ENCODE results near the gene GPANK1.

Gene GPANK1

DNA sequence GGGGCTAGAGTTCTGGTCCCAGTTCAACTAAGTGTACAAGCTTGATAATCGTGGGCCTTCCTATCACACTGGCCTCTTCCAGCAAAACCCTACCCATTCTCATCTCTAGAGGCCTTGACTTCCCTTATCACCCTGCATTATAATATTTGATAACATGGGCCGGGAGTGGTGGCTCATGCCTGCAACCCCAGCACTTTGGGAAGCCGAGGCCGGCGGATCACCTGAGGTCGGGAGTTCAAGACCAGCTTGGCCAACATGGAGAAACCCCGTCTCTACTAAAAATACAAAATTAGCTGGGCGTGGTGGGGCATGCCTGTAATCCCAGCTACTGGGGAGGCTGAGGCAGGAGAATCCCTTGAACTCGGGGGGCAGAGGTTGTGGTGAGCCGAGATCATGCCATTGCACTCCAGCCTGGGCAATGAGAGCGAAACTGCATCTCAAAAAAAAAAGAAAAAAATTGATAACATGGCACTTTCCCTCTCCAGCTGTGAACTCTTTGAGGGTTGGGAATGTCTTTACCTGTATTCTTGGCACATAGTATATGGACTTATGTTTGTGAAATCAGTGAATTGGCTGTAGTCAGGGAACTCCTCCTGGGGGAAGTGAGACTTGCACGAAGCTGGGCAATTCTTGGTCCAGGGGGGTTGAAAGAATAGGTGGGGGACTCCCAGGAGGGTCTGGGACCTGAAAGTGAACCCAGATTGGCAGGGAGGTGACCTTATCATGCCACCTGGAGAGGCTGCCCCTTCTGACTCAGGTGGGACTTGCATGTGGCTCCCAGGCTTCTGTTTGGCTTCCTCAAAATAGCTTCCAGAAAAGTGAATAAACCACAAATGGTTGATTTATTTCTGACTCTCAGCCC is 3.3 kb downstream of the GPANK1 start:
- DNase-seq, result no peak

DNA sequence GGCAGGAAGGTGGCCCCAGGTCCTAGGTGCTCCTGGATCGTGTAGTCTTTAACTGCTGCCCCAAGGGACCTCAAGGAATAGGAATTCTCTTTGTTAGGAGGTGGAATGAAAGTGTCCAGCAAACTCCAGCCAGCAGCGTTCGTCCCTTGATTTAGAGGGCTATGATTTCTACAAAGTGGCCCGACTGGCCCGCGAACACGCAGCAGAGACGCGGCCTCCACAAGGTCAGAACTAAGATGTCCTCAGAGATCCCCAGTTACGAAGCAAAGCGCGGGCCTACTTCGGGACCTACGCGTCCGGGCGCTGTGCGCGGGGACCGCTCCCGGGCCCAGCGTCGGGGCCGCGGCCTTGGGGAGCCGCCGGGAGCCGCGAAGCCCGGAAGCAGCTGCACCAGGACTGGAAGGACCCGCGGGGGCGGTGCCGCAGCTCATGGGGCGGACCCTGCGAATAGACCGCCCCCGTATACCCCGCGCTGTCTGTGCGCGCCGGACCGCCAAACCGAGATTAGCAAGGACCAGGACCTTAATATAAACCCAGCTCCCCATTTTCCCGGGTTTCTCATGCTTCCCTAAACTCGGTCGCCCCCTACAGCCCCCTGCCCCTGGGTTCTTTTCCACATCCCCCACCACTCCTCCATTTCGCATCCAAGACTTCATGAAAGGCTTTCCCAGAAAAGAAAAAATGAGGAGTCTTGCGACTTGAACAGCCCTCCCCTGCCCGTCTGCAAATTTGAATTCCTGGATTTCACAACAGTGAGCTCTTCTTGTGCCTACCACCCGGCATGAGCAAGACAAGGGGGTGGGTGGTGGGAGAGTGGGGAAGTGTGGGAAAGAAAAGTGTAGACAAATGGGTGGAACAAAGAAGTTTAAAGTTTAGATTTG is 4.2 kb downstream of the GPANK1 start, which contains the start of gene C6orf47:
TSS of gene C6orf47 (minus strand) at position 398 of the 881 bp plus-strand sequence. CDS start 831 bp downstream, outside the sequence.
- peak; percentile 67 for DNase-seq

DNA sequence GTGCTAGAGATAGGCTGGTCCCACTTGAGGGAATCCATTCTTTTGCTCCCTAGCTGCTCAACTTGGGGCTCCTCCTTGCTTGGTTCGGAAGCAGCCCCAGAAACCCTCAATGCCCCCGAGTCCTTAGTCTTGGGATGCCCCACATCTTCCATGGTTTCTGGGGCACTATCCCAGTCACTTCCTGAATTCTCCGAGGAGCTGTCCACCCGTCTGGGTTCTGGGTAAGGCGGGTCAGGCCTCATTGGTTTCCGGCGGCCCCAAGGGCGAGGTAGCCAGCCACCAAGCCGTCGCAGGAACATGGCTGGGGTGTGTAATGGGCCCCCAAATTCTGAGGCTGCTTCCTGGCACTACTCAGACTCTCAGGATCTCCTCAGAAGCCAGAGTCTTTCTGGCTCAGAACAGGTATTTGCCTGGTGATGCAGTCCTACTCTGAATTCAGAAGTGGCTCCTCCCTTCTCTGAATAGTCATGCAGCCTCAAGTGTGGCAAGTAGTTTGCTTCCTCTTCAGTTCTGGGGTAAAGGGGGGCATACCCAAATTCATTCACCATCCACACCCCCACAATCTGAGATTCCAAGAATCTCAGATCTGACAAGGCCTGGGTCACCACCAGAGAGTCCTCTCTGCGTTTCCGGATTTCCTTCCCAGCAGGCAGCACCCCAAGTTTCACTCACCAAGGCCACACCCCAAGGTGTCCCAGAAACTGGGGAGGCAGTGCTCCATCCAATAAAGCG is 5.0 kb downstream of the GPANK1 start:
- DNase-seq, result peak; percentile 16

DNA sequence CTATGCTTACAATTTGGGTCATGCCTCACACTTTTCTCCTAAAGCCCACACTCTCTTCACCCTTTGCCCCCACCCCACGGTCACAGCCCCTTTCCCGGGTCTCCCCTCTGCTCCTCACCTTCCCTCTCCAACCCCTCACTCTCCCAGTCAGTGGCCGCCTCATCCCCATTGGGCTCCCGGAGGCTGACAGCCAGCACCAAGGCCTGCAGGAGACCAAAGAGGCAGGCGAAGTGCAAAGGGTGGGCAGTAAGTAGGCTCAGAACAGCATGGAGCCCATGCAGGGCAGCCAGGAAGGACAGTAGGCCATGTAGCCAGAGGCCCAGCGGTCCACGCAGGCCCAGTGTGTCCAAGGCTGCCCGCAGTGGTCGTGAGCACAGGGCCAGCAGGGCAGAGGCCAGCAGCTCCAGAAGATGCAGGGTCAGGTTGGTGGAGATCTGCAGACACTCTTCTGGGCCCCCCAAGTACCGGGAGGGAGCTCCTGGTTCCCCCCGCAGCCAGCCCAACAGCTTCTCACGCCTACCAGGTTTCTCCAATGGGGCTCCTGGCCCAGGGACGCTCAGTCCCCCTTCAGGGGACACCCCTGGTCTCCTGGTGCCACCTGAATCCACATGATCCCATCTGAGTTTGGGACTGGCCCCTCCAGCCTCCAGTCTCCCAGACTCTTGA is 5.7 kb downstream of the GPANK1 start:
- DNase-seq, result no peak

DNA sequence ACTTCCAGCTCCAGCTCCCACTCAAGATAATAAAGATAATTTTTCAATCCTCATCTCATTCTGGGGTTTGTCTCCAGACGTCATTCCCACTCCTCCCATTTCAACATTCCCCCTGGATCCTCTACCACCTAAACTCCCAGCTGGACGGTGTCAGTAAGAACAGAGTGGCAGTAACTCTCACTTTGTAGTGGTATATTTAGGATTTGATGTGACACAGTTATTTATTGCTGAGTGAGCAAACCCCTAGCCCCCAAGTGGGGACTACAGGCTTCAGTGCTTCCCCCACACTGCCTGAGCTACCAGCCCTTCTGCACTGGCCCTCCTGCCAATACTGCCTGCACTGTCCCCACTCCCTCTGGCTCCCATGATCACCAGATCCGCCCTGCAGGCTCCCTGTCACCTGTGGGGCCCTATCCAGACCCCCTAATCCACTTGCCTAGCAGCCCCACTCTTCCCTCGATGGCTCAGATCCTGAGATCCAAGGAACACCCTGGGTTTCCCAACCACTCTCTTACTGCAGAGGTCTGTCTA is 6.6 kb downstream of the GPANK1 start:
- DNase-seq, result no peak

DNA sequence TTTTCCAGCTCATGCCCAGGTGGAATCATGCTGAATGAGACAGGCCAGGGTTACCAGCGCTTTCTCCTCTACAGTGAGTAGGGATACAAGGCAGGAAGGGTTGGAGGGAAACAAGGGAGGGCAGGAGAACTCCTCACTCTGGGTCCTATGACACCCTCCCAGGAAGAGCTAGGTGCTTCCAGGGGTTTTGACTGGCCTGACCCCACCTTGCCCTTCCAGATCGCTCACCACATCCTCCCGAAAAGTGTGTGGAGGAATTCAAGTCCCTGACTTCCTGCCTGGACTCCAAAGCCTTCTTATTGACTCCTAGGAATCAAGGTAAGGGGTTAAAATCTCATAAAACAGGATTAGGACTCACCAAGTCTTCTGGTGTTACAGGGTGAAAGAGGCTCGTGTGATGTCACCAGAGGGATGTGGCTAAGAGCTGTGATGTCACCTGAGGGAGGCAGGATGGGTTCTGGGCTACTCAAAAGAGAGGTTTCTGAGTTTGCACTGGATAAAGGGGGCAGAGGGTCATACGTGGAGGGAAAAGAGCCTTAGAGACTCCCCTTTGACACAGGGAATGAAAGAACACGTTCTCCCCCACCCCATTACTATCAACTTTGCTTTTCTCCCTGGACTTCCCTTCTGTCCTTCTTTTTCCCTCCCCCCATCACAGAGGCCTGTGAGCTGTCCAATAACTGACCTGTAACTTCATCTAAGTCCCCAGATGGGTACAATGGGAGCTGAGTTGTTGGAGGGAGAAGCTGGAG is 7.2 kb downstream of the GPANK1 start:
- DNase-seq, result no peak

DNA sequence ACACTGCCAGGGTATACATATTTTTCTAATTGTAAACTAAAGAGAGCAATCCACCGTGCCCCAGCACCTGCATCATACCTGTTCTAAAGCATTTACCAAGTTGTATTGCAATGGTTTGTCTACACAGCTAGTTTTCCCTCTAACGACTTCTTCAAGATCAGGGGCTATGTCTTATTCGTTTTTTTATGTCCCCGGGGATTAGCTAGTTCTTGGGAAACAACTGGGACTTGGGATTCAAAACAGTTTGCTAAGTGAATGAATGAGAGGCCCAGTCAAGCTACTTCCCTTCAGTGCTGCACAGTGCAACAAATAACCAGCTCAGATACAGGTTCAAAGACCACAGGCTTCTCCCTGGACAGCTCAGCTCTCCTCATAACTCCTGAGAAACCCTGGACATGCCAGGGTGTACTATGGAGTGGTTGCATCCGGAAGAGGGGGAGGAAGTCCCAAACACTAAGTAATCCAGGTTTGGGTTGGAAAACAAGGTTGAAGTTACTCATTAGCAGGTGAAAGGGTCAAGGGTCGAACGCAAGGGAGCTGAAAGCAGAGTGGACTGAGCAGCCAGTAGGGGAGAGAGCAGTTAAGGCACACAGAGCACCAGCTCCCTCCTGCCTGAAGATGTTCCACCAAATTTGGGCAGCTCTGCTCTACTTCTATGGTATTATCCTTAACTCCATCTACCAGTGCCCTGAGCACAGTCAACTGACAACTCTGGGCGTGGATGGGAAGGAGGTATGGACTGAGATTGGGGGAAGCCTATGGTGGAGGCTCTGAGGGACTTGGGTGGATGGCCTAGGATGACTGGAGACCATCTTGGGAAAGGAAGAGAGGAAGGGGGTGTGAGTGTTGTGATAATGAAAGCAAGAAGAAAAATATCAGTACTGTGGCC is 9.2 kb downstream of the GPANK1 start, which contains the start of gene APOM:
TSS of gene APOM (plus strand) at position 546 of the 889 bp plus-strand sequence. CDS start at position 619, 73 bp downstream.
- no peak for DNase-seq

DNA sequence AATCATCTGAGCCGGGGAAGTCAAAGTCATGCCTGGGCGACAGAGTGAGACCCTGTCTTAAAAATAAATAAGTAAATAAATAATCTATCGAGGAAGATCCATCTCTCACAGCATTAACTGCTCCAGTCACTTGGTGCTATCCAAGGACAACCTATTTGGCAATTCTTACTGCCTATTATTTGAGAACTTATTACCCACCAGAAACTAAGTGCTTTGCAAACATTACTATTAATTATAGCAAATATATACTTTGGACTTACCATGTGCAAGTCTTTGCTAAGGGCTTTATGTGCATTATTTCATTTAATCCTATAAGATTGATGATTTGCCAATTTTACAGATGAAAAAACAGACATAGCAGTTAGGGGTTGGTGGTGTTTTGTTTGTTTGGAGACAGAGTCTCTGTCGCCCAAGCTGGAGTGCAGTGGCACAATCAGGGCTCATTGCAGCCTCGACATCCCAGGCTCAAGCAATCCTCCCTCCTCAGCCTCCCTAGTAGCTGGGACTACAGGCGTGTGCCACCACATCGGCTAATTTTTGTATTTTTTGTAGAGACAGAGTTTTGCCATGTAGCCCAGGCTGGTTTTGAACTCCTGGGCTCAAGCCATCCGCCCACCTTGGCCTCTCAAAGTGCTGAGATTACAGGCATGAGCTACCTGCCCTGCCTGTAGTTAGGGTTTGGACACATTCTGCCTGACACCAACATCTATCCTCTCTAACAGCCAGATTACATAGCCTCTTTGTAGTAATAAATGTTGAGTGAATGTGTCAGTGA is 10.0 kb downstream of the GPANK1 start:
- no peak for DNase-seq

DNA sequence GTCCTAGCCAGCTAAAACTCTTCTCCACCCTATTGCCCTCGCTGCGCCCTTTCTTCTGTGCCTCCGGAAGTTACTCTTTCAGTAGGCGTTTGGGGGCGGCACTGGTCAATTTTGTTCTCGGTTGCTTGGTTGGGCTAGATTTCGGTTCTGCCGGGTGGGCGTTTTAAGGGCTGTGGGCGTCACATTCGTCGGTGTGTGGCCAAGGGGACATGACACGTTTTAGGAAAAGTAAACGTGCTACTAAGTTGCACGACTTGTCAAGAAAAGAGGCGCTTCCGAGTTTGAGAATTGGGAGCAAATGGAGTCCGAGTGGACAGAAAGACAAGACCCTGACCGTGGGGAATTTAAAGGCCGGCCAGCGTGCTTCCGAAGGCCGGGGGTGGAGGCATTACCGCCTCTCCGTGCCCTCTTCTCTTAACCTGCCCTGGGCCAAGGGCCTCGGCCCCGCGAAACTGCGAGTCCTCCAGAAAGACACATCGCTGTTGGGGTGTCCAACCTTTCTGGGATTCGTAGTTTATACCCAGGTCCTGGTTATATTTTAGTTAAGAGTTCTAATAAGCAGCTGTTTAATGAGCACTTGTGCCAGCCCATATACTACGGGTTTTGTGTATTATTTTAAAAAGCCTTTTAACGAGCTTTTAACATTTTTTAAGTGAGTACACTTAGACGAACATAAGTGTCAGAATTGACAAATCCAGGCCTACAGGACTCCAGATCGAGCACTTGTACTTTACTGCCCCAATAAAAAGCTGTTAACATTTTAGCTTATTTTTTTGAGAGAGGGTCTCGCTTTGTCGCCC is 11.7 kb downstream of the GPANK1 start:
- DNase-seq, result no peak

DNA sequence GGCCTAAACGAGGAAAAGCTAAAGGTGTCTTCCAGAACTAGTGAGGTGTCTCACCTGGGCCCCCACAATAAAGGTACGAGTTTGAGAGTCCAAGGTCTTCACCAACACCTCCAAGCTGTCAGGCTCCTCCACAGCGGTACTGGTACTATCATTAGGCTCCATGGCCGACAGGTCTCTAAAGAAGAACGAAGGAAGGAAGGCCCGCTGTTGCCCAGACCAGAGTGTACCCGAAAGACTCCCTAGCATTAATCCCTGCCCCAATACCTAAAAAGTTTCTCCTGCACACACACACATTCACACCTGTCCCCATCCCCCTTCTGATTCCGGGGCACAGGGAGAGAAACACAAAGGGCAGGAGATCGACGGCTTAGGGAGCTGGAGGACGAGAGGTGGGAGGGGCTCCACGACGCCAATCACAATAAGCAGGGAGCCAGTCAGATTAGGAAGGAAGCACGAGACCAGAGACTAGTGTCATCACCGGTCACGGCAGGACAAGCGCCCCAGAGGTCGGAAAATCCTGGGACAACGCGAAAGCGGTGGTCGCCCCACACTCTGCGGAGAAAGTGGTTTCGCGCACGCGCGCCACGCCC is 13.1 kb downstream of the GPANK1 start:
- peak; percentile 65 for DNase-seq

DNA sequence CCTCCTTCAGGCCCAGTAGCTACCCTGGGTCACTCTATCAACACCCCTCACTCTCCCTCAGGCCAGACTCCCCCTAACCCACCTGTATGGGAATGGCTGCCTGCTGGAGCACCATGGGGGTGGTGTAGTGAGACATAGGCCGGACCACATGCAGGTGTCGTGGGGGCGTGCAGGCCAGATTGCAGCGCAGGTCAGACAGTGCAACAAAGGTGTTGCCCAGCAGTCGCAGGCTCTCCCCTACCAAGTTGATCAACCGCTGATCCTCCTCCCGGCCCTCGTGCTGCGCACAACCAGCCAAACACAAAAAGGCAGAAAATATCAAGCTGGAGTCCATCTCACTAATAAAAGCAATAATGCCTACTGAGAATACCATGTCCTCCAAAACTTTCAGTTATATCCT is 19.5 kb downstream of the GPANK1 start:
- no peak for DNase-seq

DNA sequence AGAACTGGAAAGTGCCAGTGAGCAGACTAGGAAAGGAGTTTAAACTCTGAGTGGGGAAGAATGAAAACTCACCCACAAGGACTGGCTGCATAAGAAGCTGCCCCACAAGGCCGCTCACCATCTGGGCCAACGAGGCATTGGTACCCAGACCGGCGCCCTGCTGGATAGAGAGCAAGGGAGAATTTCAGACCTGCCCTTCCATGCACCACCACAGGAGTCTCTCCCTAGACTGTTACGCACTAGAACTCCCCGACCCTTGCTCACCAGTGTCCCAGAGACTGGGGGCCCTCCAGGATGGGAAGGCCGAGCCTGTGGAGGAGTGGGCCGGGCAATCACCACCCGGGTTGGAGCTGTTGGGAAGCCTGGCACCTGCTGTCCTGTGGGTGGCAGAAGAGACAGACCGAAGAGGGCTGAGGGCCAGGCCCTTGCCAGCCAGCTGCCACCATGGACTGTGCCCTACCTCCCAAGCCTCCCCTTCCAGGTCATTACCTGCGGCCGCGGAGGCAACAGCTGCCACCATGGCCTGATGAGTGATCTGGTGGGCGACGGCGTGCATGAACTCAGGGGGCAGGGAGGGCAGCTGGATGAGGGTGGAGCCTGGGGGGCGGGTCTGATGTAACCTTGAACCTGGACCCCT is 20.9 kb downstream of the GPANK1 start:
- no peak for DNase-seq

DNA sequence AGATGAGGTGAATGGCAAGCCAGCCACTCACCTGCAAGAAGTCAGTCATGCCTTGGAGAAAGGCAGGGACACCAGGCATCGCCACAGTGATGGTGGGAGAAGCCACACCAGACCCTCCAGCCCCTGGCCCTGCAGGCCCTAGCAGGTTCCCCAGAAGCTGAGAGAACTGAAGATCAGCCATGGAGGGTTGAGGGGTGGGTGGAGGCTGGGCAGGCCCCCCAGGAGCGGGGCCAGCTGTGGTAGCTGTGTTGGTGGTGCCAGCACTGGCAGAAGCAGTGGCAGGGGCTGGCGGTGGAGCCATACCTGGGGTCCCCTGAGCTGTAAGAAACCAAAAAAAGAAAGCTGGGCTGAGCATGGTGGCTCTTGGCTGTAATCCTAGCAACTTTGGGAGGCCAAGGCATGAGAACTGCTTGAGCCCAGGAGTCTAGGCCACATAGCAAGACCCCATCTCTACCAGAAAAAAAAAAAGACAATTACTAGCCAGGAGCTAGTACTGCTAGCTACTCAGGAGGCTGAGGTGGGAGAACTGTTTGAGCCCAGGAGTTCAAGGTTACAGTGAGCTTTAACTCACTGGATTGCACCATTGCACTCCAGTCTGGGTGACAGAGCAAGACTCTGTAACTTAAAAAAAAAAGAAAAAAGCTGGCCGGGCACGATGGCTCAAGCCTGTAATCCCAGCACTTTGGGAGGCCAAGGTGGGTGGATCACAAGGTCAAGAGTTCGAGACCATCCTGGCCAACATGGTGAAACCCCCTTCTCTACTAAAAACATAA is 21.8 kb downstream of the GPANK1 start:
- DNase-seq, result no peak

DNA sequence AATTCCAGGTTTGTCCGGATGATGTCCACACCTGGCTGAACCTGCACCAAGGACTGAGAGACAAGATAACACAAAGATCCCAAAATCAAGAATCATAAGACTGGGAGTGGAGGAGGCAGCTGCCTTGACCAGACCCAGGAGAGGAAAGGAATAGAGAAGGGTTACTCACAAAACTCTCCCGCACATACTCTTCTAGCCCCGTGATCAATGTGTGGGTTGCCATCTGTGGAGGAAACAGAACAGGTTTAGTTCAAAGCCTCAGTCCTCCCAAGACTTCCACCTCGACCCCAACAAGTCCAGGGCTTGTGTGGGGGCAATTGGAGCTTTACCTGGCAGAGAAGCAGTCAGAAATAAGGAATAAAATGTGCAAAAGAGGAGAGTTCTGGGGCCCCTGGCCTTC is 23.4 kb downstream of the GPANK1 start:
- DNase-seq, result no peak

DNA sequence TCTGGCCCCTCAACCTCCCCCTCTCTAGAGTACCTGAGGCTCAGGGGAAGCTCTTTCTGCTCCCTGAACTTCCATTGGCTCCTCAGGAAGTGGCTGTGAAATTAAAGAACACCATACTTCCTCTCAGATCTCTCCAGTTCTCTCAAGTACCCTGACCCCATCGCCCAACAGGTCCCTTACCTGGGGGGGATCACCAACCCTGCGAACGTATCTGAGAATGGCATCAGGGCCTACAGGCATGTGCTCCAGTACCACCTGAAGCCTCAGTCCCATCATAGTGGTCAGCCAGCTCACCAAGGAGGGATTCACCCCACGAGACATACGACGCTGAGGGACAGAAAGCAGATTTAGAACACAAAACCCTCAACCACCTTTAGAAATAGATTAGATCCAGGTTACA is 24.2 kb downstream of the GPANK1 start:
- DNase-seq, result no peak

DNA sequence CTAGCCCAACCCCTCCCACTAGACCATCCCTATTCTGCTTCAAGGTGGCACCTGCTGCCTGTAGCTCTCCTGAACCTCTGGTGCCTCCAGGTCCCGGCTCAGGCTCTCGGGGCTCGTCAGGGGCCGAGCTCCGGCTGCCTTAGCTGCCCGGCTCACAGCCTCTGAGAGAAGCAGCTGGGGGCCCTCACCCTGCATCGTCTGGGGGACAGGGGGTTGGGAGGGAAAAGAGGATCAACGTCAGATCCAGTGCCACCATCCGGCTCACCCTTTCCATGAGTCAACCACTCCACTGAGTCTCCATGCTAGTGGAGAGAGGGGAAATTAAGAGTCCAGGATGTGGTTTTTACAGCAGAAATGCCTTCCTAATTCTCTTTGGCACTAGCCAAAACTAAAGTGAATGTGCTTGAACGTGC is 25.3 kb downstream of the GPANK1 start:
- no peak for DNase-seq

DNA sequence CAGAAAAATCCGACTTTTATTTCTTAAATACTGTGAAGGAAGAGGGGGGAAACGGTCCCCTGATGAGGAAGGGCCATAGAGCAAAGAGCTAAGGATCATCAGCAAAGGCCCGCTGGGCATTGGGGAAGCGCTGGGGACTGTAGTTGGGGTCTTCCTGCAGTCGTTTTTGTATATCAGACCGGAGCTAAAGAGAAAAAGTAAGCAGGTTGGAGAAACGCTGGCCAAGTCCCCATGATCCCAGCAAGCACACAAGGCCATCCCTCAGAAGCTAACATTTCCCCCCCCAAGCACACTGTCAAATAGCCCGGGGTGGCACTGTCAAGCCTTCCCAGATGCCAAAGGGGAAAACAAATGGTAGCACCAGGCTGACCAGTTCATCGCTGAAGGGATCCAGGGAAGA is 25.8 kb downstream of the GPANK1 start:
- no peak for DNase-seq
